Mesothelial cell of epicardium (in vitro differentiated cells): Measurements from ENCODE around the gene CCDC148. TPM values are rescaled to one million over a fixed set of nuclear protein-coding genes. Genes with fewer than 3 reads are reported as not detected.

Source experiments
- DNase-seq, 2 experiments: peaks; one replicate each; pipeline ENCODE4 v3.0.0; 2021; ENCODE audit warnings: low spot score in 2 of 2; ENCODE audit not compliant: unreplicated experiment in 2 of 2
- H3K27ac Mint-ChIP-seq: 2 replicates; pipeline ENCODE4 v1.8.0; 2021; ENCODE audit warnings: mixed read lengths
- H3K27me3 Mint-ChIP-seq: 2 replicates; pipeline ENCODE4 v1.8.0; 2021; ENCODE audit warnings: low read depth, mixed read lengths
- H3K36me3 Mint-ChIP-seq: 2 replicates; pipeline ENCODE4 v1.8.0; 2021; ENCODE audit warnings: mixed read lengths
- H3K4me1 Mint-ChIP-seq: 2 replicates; pipeline ENCODE4 v1.8.0; 2021; ENCODE audit warnings: mixed read lengths
- H3K4me3 Mint-ChIP-seq: 2 replicates; pipeline ENCODE4 v1.8.0; 2021; ENCODE audit warnings: mild to moderate bottlenecking, moderate library complexity, mixed read lengths
- H3K9me3 Mint-ChIP-seq: 2 replicates; pipeline ENCODE4 v1.8.0; 2021; ENCODE audit warnings: mixed read lengths
- CTCF ChIP-seq: fragments of 200-600 bp; sonication (generic); IDR thresholded peaks from one replicate; pipeline ENCODE4 v1.5.0; 2021; ENCODE audit warnings: antibody characterized with exemption; ENCODE audit not compliant: unreplicated experiment
- total RNA-seq: library from RNA; stranded (reverse); gene quantifications from 3 replicates; pipeline ENCODE4 v1.2.1, GENCODE V29; 2021

Gene CCDC148
- total RNA-seq, 1 donor from 2014 or later = 3.1 TPM

GRCh38 chr2:158300394-158300793 is 156.2 kb downstream of the CCDC148 start:
- TF ChIP-seq CTCF = no peak
- Mint-ChIP-seq H3K27me3 (peaks cover 4% of the 10 kb centered on the region), H3K4me3 (no peak overlapping the region), H3K27ac (no peak overlapping the region), H3K4me1 (peaks cover 6% of the 10 kb centered on the region), H3K36me3 (no peaks in the 10 kb centered on the region), H3K9me3 (peaks cover 7% of the 10 kb centered on the region)
- no peak for DNase-seq

DNA sequence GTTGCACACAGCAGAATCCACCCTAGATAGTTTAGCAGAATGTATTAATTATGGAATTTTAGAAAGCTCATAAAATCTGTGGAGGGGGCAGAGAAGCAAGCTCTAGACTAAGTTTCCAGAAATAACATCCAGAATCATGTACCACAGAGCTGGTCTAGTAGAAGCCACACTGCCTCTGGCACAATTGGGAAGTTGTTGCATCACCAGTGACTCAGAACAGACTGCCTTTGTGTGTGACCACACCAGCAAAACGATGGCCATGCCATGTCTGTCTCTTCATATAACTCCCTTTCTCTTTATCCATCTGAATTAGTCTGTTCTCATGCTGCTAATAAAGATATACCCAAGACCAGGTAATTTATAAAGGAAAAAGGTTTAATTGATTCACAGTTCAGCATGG is 158.9 kb downstream of the CCDC148 start:
- Mint-ChIP-seq H3K4me1 (peaks cover under 1% of the 10 kb centered on the region), H3K9me3 (peaks cover 7% of the 10 kb centered on the region), H3K36me3 (no peaks in the 10 kb centered on the region), H3K27me3 (peaks cover 4% of the 10 kb centered on the region), H3K4me3 (no peak overlapping the region), H3K27ac (no peak overlapping the region)
- no peak for DNase-seq
- TF ChIP-seq CTCF = no peak

DNA sequence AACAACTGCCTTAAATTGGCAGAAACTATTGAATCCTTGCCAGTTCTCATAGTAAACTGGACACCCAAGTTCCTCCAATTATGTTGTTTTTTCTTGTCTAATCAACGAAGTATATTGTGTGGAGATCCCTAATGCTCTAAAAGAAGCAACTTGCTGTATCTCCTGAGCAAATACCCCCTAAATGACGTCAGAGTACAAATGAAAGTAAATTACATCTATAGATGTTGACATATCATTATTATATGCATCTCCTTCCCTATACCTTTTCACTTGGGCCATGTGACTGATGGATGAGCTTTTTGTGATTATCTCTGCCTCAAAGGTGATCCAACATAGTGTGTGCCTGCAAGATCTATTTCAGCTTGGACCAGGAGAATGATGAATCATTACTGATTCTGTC is 159.4 kb downstream of the CCDC148 start:
- peaks cover 5% of the 10 kb centered on the region for H3K4me1 Mint-ChIP-seq
- H3K27me3 Mint-ChIP-seq = peaks cover 4% of the 10 kb centered on the region
- peaks cover 7% of the 10 kb centered on the region for H3K9me3 Mint-ChIP-seq
- H3K4me3 Mint-ChIP-seq = no peak overlapping the region
- no peaks in the 10 kb centered on the region for H3K36me3 Mint-ChIP-seq
- no peak for TF ChIP-seq CTCF
- DNase-seq = no peak
- no peak overlapping the region for H3K27ac Mint-ChIP-seq

GRCh38 chr2:158293722-158294121 is 162.8 kb downstream of the CCDC148 start:
- Mint-ChIP-seq H3K36me3 (no peaks in the 10 kb centered on the region), H3K4me1 (peaks cover 13% of the 10 kb centered on the region), H3K27me3 (peaks cover 11% of the 10 kb centered on the region), H3K4me3 (no peak overlapping the region), H3K27ac (no peak overlapping the region), H3K9me3 (peaks cover 3% of the 10 kb centered on the region)
- DNase-seq = no peak
- no peak for TF ChIP-seq CTCF

- peaks cover 7% of the 10 kb centered on the region for H3K9me3 Mint-ChIP-seq
- no peak for TF ChIP-seq CTCF
- peak overlapping the region; percentile 13 for H3K27ac Mint-ChIP-seq
- peaks cover 13% of the 10 kb centered on the region for H3K4me1 Mint-ChIP-seq
- no peak overlapping the region for H3K4me3 Mint-ChIP-seq
- no peak for DNase-seq
- H3K27me3 Mint-ChIP-seq = peaks cover 11% of the 10 kb centered on the region
- no peaks in the 10 kb centered on the region for H3K36me3 Mint-ChIP-seq
Observed at GRCh38 chr2:158291544-158292180, 164.9 kb downstream of the CCDC148 start.

GRCh38 chr2:158290225-158290624 is 166.3 kb downstream of the CCDC148 start:
- Mint-ChIP-seq H3K4me3 (no peak overlapping the region), H3K27ac (no peak overlapping the region), H3K4me1 (peaks cover 13% of the 10 kb centered on the region), H3K9me3 (peaks cover 10% of the 10 kb centered on the region), H3K27me3 (peaks cover 7% of the 10 kb centered on the region), H3K36me3 (no peaks in the 10 kb centered on the region)
- no peak for TF ChIP-seq CTCF
- no peak for DNase-seq
